Measurements from ENCODE around the gene ATG12. TPM values are rescaled to one million over a fixed set of nuclear protein-coding genes. Genes with fewer than 3 reads are reported as not detected.

The ATG12 gene
- polyA plus RNA-seq, 1 of the 3 experiments (the other 2 are of a cell fraction): 29.1 TPM

GRCh38 chr5:115812372-115812771 is 29.0 kb downstream of the ATG12 start:
- Histone ChIP-seq H3K36me3 (replicated peaks in 1 of 2; ENCODE audit: control insufficient read depth in 1 of 2, insufficient read depth in 2 of 2, low read length in 1 of 2) (no peaks in the 10 kb centered on the region), H3K4me1 (ENCODE audit: control insufficient read depth in 1 of 2, insufficient read depth in 2 of 2, low read depth in 1 of 2, low read length in 1 of 2) (peaks cover 0 to 13% of the 10 kb centered on the region in 2 experiments; a peak in 3 of 4 replicates), H3K4me3 (ENCODE audit: low read depth in 2 of 2, low read length in 1 of 2) (no peak overlapping the region), H3K9me2 (no peaks in the 10 kb centered on the region), H3K79me2 (ENCODE audit: insufficient read depth) (no peaks in the 10 kb centered on the region), H3K4me2 (no peak overlapping the region), H2AFZ (ENCODE audit: low read depth) (no peak overlapping the region), H3K9me3 (no peaks in the 10 kb centered on the region), H3K9ac (no peak overlapping the region), H4K20me1 (ENCODE audit: insufficient read depth) (no peaks in the 10 kb centered on the region), H3F3A (replicated peaks; ENCODE audit: insufficient read depth) (peaks cover 17% of the 10 kb centered on the region), H3K27me3 (ENCODE audit: insufficient read depth) (peaks cover 35% of the 10 kb centered on the region), H3K27ac (ENCODE audit: low read depth in 2 of 2, low read length in 1 of 2) (no peak overlapping the region)
- POLR2A ChIA-PET: no interaction called here
- TF ChIP-seq CTCF (IDR thresholded peaks at IDR 0.05) (no peak), SIN3A (IDR thresholded peaks at IDR 0.05; ENCODE audit: borderline replicate concordance, low read depth, low read length) (no peak), USF1 (IDR thresholded peaks at IDR 0.05; ENCODE audit: borderline replicate concordance, low read depth) (no peak), IRF3 (IDR thresholded peaks at IDR 0.05; ENCODE audit: low read depth, low read length) (no peak), YY1 (IDR thresholded peaks at IDR 0.05; ENCODE audit: low read depth) (no peak), ZBTB33 (IDR thresholded peaks at IDR 0.05; ENCODE audit: borderline replicate concordance, low read depth) (no peak), MAX (IDR thresholded peaks at IDR 0.05; ENCODE audit: low read depth) (no peak), MEF2A (IDR thresholded peaks at IDR 0.05; ENCODE audit: borderline replicate concordance, low read depth) (no peak), JUND (IDR thresholded peaks at IDR 0.05) (no peak), GABPA (IDR thresholded peaks at IDR 0.05; ENCODE audit: low read depth) (no peak), PBX3 (IDR thresholded peaks at IDR 0.05) (no peak), RCOR1 (IDR thresholded peaks at IDR 0.05; ENCODE audit: low read length) (no peak), GATA2 (CRISPR knock-in tag; IDR thresholded peaks at IDR 0.05) (no peak)
- DNase-seq: no peak
- CTCF ChIA-PET: interaction anchor here (0.8 kb wide), 1 partner anchor 27 kb away, joined by 3 read pairs; no protein-coding TSS in a partner anchor
- 77% methylated on average over 1 of the region's 1 CpG for WGBS (ENCODE audit: low lambda C conversion rate)

Data from SK-N-SH (cell line).